A549 (cell line): ENCODE measurements around the gene TNMD.

Source experiments
- CEBPB ChIP-seq, 2 experiments: fragments of >200 bp in 1 of 2; sonication (Bioruptor Twin) in 1 of 2; formaldehyde crosslinking in 1 of 2; IDR thresholded peaks; 2 replicates each; pipeline ENCODE4 v1.6.1; 2012 to 2016
- ESRRA ChIP-seq: fragments of 150-350 bp; IDR thresholded peaks from 2 replicates; pipeline ENCODE4 v1.6.1; 2014; ENCODE audit warnings: mild to moderate bottlenecking, low read length, borderline replicate concordance
- GATA3 ChIP-seq: IDR thresholded peaks from 2 replicates; pipeline ENCODE4 v1.6.1; 2012; ENCODE audit warnings: borderline replicate concordance
- POLR2A ChIP-seq: IDR thresholded peaks from 2 replicates; pipeline ENCODE4 v1.6.1; 2012; ENCODE audit warnings: mild to moderate bottlenecking, low read length
- REST ChIP-seq: fragments of 200-600 bp; sonication (generic); IDR thresholded peaks from 2 replicates; pipeline ENCODE4 v1.6.1; 2016; ENCODE audit warnings: antibody characterized with exemption, mild to moderate bottlenecking, moderate library complexity
- TF ChIP-seq, protein P1 (sequence below): fragments of >200 bp; sonication (Bioruptor Twin); formaldehyde crosslinking; IDR thresholded peaks from 3 replicates; pipeline ENCODE4 v1.5.1; 2016

DNA sequence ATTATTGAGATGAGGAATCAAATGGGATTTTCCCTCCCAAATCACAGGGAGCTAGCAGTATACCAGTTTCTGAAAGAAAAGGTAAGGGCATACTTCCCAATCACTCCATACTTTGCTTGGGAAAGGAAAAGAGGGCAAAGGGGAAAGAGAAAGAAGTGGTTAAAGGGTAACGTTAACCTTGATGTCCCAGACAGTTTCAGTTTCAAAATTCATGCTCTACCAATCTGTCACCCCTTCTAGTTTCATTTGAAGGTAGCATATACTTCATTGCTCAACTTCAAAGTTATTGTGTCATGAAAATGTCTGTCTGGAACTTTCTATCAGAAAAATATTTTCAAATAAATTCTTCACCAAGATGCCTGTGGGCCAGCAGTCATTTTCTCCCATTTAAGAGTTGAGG, 16.0 kb downstream of the TNMD start:
- TF ChIP-seq, protein P1, sequence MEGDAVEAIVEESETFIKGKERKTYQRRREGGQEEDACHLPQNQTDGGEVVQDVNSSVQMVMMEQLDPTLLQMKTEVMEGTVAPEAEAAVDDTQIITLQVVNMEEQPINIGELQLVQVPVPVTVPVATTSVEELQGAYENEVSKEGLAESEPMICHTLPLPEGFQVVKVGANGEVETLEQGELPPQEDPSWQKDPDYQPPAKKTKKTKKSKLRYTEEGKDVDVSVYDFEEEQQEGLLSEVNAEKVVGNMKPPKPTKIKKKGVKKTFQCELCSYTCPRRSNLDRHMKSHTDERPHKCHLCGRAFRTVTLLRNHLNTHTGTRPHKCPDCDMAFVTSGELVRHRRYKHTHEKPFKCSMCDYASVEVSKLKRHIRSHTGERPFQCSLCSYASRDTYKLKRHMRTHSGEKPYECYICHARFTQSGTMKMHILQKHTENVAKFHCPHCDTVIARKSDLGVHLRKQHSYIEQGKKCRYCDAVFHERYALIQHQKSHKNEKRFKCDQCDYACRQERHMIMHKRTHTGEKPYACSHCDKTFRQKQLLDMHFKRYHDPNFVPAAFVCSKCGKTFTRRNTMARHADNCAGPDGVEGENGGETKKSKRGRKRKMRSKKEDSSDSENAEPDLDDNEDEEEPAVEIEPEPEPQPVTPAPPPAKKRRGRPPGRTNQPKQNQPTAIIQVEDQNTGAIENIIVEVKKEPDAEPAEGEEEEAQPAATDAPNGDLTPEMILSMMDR = no peak
- no peak for TF ChIP-seq REST
- TF ChIP-seq POLR2A = no peak
- TF ChIP-seq GATA3 = no peak
- no peak for TF ChIP-seq ESRRA
- TF ChIP-seq CEBPB (IDR thresholded peaks at IDR 0.05) = no peak
